H9 (cell line): ENCODE data around the gene OVCH2. TPM values are rescaled to one million over a fixed set of nuclear protein-coding genes. Genes with fewer than 3 reads are reported as not detected.

Experiments used
- DNase-seq: peaks from one replicate; pipeline ENCODE4 v3.0.0-alpha.2; 2017
- H2AFZ ChIP-seq: one replicate; pipeline ENCODE4 v1.6.1; 2013; ENCODE audit warnings: mild to moderate bottlenecking, low read length, control low read depth, moderate library complexity
- H2AK5ac ChIP-seq: 2 replicates; pipeline ENCODE4 v1.6.1; 2013; ENCODE audit warnings: low read length, control low read depth, mixed read lengths; ENCODE audit not compliant: insufficient read length
- H2BK120ac ChIP-seq: one replicate; pipeline ENCODE4 v1.6.1; 2013; ENCODE audit warnings: low read depth, mild to moderate bottlenecking, low read length, control low read depth, inconsistent platforms; ENCODE audit not compliant: poor library complexity, severe bottlenecking
- H2BK12ac ChIP-seq: 2 replicates; pipeline ENCODE4 v1.6.1; 2013; ENCODE audit warnings: low read length, control low read depth, mixed read lengths, low read depth; ENCODE audit not compliant: insufficient read length
- H2BK15ac ChIP-seq: 2 replicates; pipeline ENCODE4 v1.6.1; 2013; ENCODE audit warnings: low read depth, low read length, control low read depth
- H2BK20ac ChIP-seq: one replicate; pipeline ENCODE4 v1.6.1; 2013; ENCODE audit warnings: low read depth, mild to moderate bottlenecking, low read length, control low read depth, inconsistent platforms; ENCODE audit not compliant: poor library complexity, severe bottlenecking
- H2BK5ac ChIP-seq: 2 replicates; pipeline ENCODE4 v1.6.1; 2013; ENCODE audit warnings: low read length, control low read depth, mixed read lengths; ENCODE audit not compliant: insufficient read length
- H3K14ac ChIP-seq: 2 replicates; pipeline ENCODE4 v1.6.1; 2013; ENCODE audit warnings: low read length, control low read depth; ENCODE audit not compliant: insufficient read depth
- H3K18ac ChIP-seq: 2 replicates; pipeline ENCODE4 v1.6.1; 2013; ENCODE audit warnings: low read depth, mild to moderate bottlenecking, mixed read lengths, low read length, control low read depth; ENCODE audit not compliant: insufficient read length
- H3K23ac ChIP-seq: 2 replicates; pipeline ENCODE4 v1.6.1; 2013; ENCODE audit warnings: low read length, control low read depth, mixed read lengths, low read depth; ENCODE audit not compliant: insufficient read length
- H3K23me2 ChIP-seq: 2 replicates; pipeline ENCODE4 v1.6.1; 2013; ENCODE audit warnings: low read depth, mild to moderate bottlenecking, mixed read lengths, low read length, control low read depth; ENCODE audit not compliant: insufficient read length, poor library complexity, severe bottlenecking
- H3K27ac ChIP-seq: 2 replicates; pipeline ENCODE4 v1.5.1; 2013; ENCODE audit warnings: low read length, control low read depth, mixed read lengths, low read depth; ENCODE audit not compliant: insufficient read length
- H3K27me3 ChIP-seq: 2 replicates; pipeline ENCODE4 v1.6.1; 2013; ENCODE audit warnings: low read length, control low read depth, inconsistent platforms; ENCODE audit not compliant: insufficient read depth
- H3K4ac ChIP-seq: 2 replicates; pipeline ENCODE4 v1.6.1; 2013; ENCODE audit warnings: low read depth, mild to moderate bottlenecking, control low read depth, inconsistent platforms, low read length, moderate library complexity
- H3K4me1 ChIP-seq: 2 replicates; pipeline ENCODE4 v1.6.1; 2013; ENCODE audit warnings: low read length, control low read depth, inconsistent platforms; ENCODE audit not compliant: insufficient read depth
- H3K4me2 ChIP-seq: 2 replicates; pipeline ENCODE4 v1.6.1; 2013; ENCODE audit warnings: low read length, control low read depth, mixed read lengths; ENCODE audit not compliant: insufficient read length, insufficient read depth
- H3K56ac ChIP-seq: 2 replicates; pipeline ENCODE4 v1.6.1; 2013; ENCODE audit warnings: low read depth, mild to moderate bottlenecking, mixed read lengths, low read length, control low read depth; ENCODE audit not compliant: insufficient read length
- H3K79me1 ChIP-seq: 2 replicates; pipeline ENCODE4 v1.6.1; 2013; ENCODE audit warnings: low read depth, mild to moderate bottlenecking, moderate library complexity, low read length, control low read depth, inconsistent platforms; ENCODE audit not compliant: insufficient read depth, poor library complexity, severe bottlenecking
- H3K79me2 ChIP-seq: 2 replicates; pipeline ENCODE4 v1.6.1; 2013; ENCODE audit warnings: low read length, control low read depth, inconsistent platforms; ENCODE audit not compliant: insufficient read depth
- H3K9ac ChIP-seq: 2 replicates; pipeline ENCODE4 v1.6.1; 2013; ENCODE audit warnings: low read length, control low read depth, mixed read lengths; ENCODE audit not compliant: insufficient read length; ENCODE audit errors: extremely low read depth
- H3K9me3 ChIP-seq: one replicate; pipeline ENCODE4 v1.6.1; 2013; ENCODE audit warnings: low read depth, low read length, inconsistent platforms; ENCODE audit not compliant: control insufficient read depth
- H3T11ph ChIP-seq: one replicate; pipeline ENCODE4 v1.6.1; 2013; ENCODE audit warnings: mild to moderate bottlenecking, low read length, control low read depth, inconsistent platforms
- H4K20me1 ChIP-seq: one replicate; pipeline ENCODE4 v1.6.1; 2013; ENCODE audit not compliant: control insufficient read depth, insufficient read length, insufficient read depth
- H4K5ac ChIP-seq: 2 replicates; pipeline ENCODE4 v1.6.1; 2013; ENCODE audit warnings: low read depth, mild to moderate bottlenecking, mixed read lengths, low read length, control low read depth; ENCODE audit not compliant: insufficient read length
- H4K8ac ChIP-seq: replicated peaks from 2 replicates; pipeline ENCODE4 v1.6.1; 2013; ENCODE audit warnings: low read length, control low read depth, mixed read lengths, low read depth; ENCODE audit not compliant: insufficient read length
- H4K91ac ChIP-seq: 2 replicates; pipeline ENCODE4 v1.6.1; 2013; ENCODE audit warnings: low read depth, mild to moderate bottlenecking, moderate library complexity, mixed read lengths, low read length, control low read depth; ENCODE audit not compliant: insufficient read length
- H3K27ac Mint-ChIP-seq, 3 experiments: 2 replicates in 2 of 3; 3 replicates in 1 of 3; pipeline ENCODE4 v1.8.0; 2020 to 2021; ENCODE audit warnings: mixed read lengths in 3 of 3, mild to moderate bottlenecking in 1 of 3, moderate library complexity in 1 of 3
- H3K27me3 Mint-ChIP-seq: 2 replicates; pipeline ENCODE4 v1.8.0; 2021; ENCODE audit warnings: low read depth, mild to moderate bottlenecking, moderate library complexity, mixed read lengths
- H3K36me3 Mint-ChIP-seq, 3 experiments: 2 replicates in 2 of 3; 3 replicates in 1 of 3; pipeline ENCODE4 v1.8.0; 2020 to 2021; ENCODE audit warnings: low read depth in 3 of 3, mixed read lengths in 3 of 3; ENCODE audit not compliant: insufficient read depth in 1 of 3
- H3K4me1 Mint-ChIP-seq, 2 experiments: 2 replicates each; pipeline ENCODE4 v1.8.0; 2020; ENCODE audit warnings: mixed read lengths in 2 of 2
- H3K4me3 Mint-ChIP-seq, 2 experiments: 2 replicates in 1 of 2; 3 replicates in 1 of 2; pipeline ENCODE4 v1.8.0; 2020 to 2021; ENCODE audit warnings: mild to moderate bottlenecking in 2 of 2, mixed read lengths in 2 of 2, moderate library complexity in 1 of 2
- H3K9me3 Mint-ChIP-seq, 2 experiments: 2 replicates in 1 of 2; 3 replicates in 1 of 2; pipeline ENCODE4 v1.8.0; 2020; ENCODE audit warnings: mild to moderate bottlenecking in 2 of 2, mixed read lengths in 2 of 2, moderate library complexity in 1 of 2
- CTCF ChIP-seq: fragments of 200-600 bp; sonication (generic); conservative IDR thresholded peaks from 3 replicates; pipeline ENCODE4 v1.8.0; 2021; ENCODE audit warnings: antibody characterized with exemption, mild to moderate bottlenecking
- WGBS: extraction: QIAGEN DNeasy Blood & Tissue Kit; methylation state at CpG from one replicate; pipeline ENCODE4 v1.1.7; 2013; ENCODE audit warnings: missing lambda C conversion rate, low lambda C conversion rate, mixed read lengths; ENCODE audit not compliant: insufficient read length; ENCODE audit errors: extremely low coverage; 5-methylcytosine and 5-hydroxymethylcytosine counted together
- total RNA-seq: library from RNA; stranded (reverse); gene quantifications from 2 replicates; pipeline ENCODE4 v1.2.1, GENCODE V29; 2021

Gene OVCH2
- total RNA-seq, 1 experiment from 2014 or later: 0.46 TPM

DNA sequence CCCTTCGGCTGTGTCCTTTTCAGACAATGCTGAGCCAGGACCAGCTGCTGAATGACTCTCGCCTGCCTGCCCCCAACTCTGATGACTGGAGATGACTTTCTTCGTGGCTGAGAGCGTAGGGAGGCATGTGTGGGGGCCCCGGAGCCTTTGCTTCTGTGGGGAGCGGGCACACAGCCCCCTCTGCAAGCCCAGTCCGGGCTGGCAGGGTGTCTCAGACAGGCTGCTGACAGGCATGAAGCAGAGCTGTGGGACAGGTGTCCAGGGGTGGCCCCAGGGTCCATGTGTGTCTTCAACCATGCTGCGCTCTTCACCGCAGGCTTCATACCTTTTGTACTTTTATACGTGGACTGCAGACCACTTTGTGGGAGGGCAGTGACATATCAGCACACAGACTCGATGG is 49.6 kb downstream of the OVCH2 start:
- no peak overlapping the region for H3K14ac ChIP-seq
- H3K56ac ChIP-seq: no peak overlapping the region
- H3K27me3 Mint-ChIP-seq: no peaks in the 10 kb centered on the region
- TF ChIP-seq CTCF: no peak
- no peaks in the 10 kb centered on the region for H3K9me3 ChIP-seq
- H4K91ac ChIP-seq: no peak overlapping the region
- H2BK5ac ChIP-seq: no peak overlapping the region
- H3K27ac ChIP-seq: no peak overlapping the region
- H2AK5ac ChIP-seq: no peak overlapping the region
- no peak overlapping the region for H3K4ac ChIP-seq
- no peaks in the 10 kb centered on the region for H3K79me2 ChIP-seq
- no peak overlapping the region for H2AFZ ChIP-seq
- no CpG with 5 or more reads among the region's 11 CpGs for WGBS
- peaks cover 5 to 7% of the 10 kb centered on the region in 2 experiments for H3K4me1 Mint-ChIP-seq
- no peak overlapping the region for H3K4me3 Mint-ChIP-seq
- no peaks in the 10 kb centered on the region for H4K20me1 ChIP-seq
- H3K36me3 Mint-ChIP-seq: peaks cover 5 to 37% (median 17%) of the 10 kb centered on the region in 3 experiments
- no peak overlapping the region for H3K4me2 ChIP-seq
- no peak overlapping the region for H4K8ac ChIP-seq
- H3K18ac ChIP-seq: no peak overlapping the region
- H3K4me1 ChIP-seq: no peaks in the 10 kb centered on the region
- H3K27me3 ChIP-seq: no peaks in the 10 kb centered on the region
- peaks cover 4 to 5% of the 10 kb centered on the region in 2 experiments for H3K9me3 Mint-ChIP-seq
- no peaks in the 10 kb centered on the region for H3K79me1 ChIP-seq
- H3K27ac Mint-ChIP-seq: peak overlapping the region in 1 of 3 experiments; percentile 34; a peak in 1 of 7 replicates
- no peak overlapping the region for H2BK20ac ChIP-seq
- no peak overlapping the region for H3K9ac ChIP-seq
- H3K23ac ChIP-seq: no peak overlapping the region
- no peak overlapping the region for H2BK120ac ChIP-seq
- no peaks in the 10 kb centered on the region for H3K23me2 ChIP-seq
- no peak overlapping the region for H2BK12ac ChIP-seq
- DNase-seq: no peak
- no peak overlapping the region for H2BK15ac ChIP-seq
- no peak overlapping the region for H4K5ac ChIP-seq
- H3T11ph ChIP-seq: no peak overlapping the region
